Measurements from ENCODE around the gene PLOD3. TPM values are rescaled to one million over a fixed set of nuclear protein-coding genes. Genes with fewer than 3 reads are reported as not detected.
"Not testable (repeated sequence)": the region's sequence is repeated elsewhere in the genome, so short reads cannot be mapped to it uniquely, and the experiment has no call there.

The PLOD3 gene
- total RNA-seq, 2 donors from 2014 or later: 53.9 to 65.5 TPM

- Mint-ChIP-seq H3K27ac (no peak overlapping the region), H3K4me3 (no peak overlapping the region)
Observed at GRCh38 chr7:101206665-101207042, 10.7 kb downstream of the PLOD3 start.

DNA sequence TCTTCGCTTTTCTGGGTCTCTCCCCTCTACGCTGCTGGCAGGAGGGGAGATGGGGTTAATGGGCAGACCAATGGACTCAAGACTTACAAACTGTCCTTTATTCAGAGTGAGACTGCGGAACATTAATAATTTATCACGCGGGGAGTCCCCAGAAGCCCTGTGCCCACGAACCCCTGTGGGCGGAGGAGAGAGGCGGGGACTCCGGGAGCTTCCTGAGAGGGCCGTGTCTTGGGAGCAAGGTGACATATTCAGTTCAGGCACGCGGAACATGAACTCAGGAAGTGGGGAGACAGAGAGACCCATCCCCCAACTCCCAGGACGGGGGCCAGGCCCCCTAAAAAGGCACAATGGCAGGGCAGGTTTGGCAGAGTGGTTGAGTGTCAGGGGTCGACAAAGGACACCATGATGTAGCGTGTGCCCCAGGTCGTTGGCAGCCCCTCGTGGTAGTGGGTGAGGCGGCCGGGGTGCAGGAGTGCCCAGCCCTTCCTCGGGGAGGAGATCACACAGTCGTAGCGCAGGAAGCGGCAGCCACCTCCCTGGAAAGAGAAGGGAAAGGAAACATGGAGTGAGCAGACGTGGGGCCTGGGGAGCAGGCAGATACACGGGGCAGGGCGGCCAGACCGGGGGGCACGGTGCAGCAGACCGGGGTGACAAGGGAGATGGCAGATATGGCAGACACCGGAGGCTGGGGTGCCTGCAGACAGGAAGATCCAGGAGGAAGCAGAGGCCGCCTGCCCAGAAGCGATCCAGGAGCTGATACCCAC is 11.3 kb downstream of the PLOD3 start:
- peaks cover 3% of the 10 kb centered on the region for H3K36me3 ChIP-seq (ENCODE audit: control insufficient read depth, insufficient read depth, low read length)
- TF ChIP-seq, protein P1, sequence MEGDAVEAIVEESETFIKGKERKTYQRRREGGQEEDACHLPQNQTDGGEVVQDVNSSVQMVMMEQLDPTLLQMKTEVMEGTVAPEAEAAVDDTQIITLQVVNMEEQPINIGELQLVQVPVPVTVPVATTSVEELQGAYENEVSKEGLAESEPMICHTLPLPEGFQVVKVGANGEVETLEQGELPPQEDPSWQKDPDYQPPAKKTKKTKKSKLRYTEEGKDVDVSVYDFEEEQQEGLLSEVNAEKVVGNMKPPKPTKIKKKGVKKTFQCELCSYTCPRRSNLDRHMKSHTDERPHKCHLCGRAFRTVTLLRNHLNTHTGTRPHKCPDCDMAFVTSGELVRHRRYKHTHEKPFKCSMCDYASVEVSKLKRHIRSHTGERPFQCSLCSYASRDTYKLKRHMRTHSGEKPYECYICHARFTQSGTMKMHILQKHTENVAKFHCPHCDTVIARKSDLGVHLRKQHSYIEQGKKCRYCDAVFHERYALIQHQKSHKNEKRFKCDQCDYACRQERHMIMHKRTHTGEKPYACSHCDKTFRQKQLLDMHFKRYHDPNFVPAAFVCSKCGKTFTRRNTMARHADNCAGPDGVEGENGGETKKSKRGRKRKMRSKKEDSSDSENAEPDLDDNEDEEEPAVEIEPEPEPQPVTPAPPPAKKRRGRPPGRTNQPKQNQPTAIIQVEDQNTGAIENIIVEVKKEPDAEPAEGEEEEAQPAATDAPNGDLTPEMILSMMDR (conservative IDR thresholded peaks at IDR 0.05): no peak
- H3K27ac ChIP-seq (ENCODE audit: low read depth, low read length): no peak overlapping the region
- Mint-ChIP-seq H3K27me3 (ENCODE audit: insufficient read depth) (peaks cover 27% of the 10 kb centered on the region), H3K27ac (no peak overlapping the region), H3K4me3 (no peak overlapping the region), H3K9me3 (no peaks in the 10 kb centered on the region), H3K4me1 (peaks cover under 1% of the 10 kb centered on the region), H3K36me3 (ENCODE audit: low read depth) (peaks cover 20% of the 10 kb centered on the region)
- DNase-seq: no peak
- WGBS, 2 experiments (ENCODE audit: insufficient coverage in 1 of 2, insufficient read length in 1 of 2): 93% methylated on average over 20 to 32 of the region's 32 CpGs
- no peak overlapping the region for H3K9ac ChIP-seq (ENCODE audit: extremely low read depth, low read length, poor library complexity, severe bottlenecking)
- H3K4me3 ChIP-seq (ENCODE audit: low read length): no peak overlapping the region
- H3K27me3 ChIP-seq (ENCODE audit: control insufficient read depth, insufficient read depth, low read length, poor library complexity, severe bottlenecking): no peaks in the 10 kb centered on the region
- peaks cover under 1% of the 10 kb centered on the region for H3K4me1 ChIP-seq (ENCODE audit: control insufficient read depth, insufficient read depth, low read length)
- H3K9me3 ChIP-seq (ENCODE audit: control insufficient read depth, low read length): no peaks in the 10 kb centered on the region

More at GRCh38 chr7:101206665-101207042, 10.7 kb downstream of the PLOD3 start:
- Mint-ChIP-seq H3K36me3 (ENCODE audit: low read depth) (peaks cover 20% of the 10 kb centered on the region), H3K4me1 (no peaks in the 10 kb centered on the region), H3K27me3 (ENCODE audit: insufficient read depth) (peaks cover 22% of the 10 kb centered on the region), H3K9me3 (no peaks in the 10 kb centered on the region)
- TF ChIP-seq, protein P1 (conservative IDR thresholded peaks at IDR 0.05): no peak
- no peaks in the 10 kb centered on the region for H3K27me3 ChIP-seq (ENCODE audit: control insufficient read depth, insufficient read depth, low read length, poor library complexity, severe bottlenecking)
- no peak overlapping the region for H3K4me3 ChIP-seq (ENCODE audit: low read length)
- WGBS, 2 experiments (ENCODE audit: insufficient coverage in 1 of 2, insufficient read length in 1 of 2): 96 to 100% methylated on average over 11 to 19 of the region's 19 CpGs
- H3K9me3 ChIP-seq (ENCODE audit: control insufficient read depth, low read length): no peaks in the 10 kb centered on the region
- no peaks in the 10 kb centered on the region for H3K4me1 ChIP-seq (ENCODE audit: control insufficient read depth, insufficient read depth, low read length)
- H3K36me3 ChIP-seq (ENCODE audit: control insufficient read depth, insufficient read depth, low read length): peaks cover 3% of the 10 kb centered on the region
- no peak for DNase-seq
- no peak overlapping the region for H3K9ac ChIP-seq (ENCODE audit: extremely low read depth, low read length, poor library complexity, severe bottlenecking)
- H3K27ac ChIP-seq (ENCODE audit: low read depth, low read length): no peak overlapping the region

DNA sequence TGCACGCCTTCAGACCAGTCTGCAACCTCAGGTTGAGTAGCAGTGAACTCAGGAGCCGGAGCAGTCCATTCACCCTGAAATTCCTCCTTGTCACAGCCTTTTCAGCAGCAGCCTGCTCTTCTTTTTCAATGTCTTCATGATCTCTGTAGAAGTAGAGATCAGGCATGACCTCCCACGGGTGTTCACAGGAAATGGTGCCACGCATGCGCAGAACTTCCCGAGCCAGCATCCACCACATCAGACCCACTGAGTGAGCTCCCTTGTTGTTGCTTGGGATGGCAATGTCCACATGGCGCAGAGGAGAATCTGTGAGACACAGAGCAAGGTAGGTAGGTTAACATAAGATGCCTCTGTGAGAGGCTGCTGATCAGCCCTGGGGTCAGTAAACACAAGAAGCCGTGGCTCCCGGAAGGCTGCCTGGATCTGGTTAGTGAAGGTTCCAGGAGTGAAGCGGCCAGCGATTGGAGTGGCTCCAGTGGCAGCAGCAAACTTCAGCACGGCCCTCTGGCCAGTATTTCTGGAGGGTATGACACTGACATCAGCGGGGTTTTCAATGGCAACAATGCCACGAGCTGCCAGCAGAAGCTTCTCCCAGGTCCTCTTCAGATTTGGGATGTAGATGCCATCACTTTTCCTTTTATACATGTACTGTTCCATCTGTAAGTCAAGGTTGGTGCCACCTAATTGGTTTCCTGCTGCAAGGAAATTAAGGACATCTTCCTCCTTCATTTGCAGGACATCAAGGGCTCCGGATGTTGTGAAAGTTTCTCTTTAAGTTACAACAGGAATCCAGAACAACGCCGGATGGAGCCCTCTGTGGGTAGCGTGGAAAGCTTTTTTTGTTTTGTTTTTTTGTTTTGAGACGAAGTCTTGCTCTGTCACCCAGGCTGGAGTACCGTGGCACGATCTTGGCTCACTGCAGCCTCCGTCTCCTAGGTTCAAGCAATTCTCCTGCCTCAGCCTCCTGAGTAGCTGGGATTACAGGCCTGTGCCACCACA is 13.3 kb downstream of the PLOD3 start:
- not testable (repeated sequence) for H3K4me3 Mint-ChIP-seq; H3K27ac Mint-ChIP-seq; H3K9me3 ChIP-seq (ENCODE audit: control insufficient read depth, low read length)

More for the DNA sequence above, 13.3 kb downstream of the PLOD3 start:
- H3K27ac ChIP-seq (ENCODE audit: low read depth, low read length); H3K4me3 ChIP-seq (ENCODE audit: low read length); H3K36me3 ChIP-seq (ENCODE audit: control insufficient read depth, insufficient read depth, low read length); H3K9me3 Mint-ChIP-seq; H3K4me1 Mint-ChIP-seq; H3K4me1 ChIP-seq (ENCODE audit: control insufficient read depth, insufficient read depth, low read length); DNase-seq; H3K9ac ChIP-seq (ENCODE audit: extremely low read depth, low read length, poor library complexity, severe bottlenecking); H3K27me3 ChIP-seq (ENCODE audit: control insufficient read depth, insufficient read depth, low read length, poor library complexity, severe bottlenecking): not testable (repeated sequence)
- Mint-ChIP-seq H3K27me3 (ENCODE audit: insufficient read depth) (peaks cover 37% of the 10 kb centered on the region), H3K36me3 (ENCODE audit: low read depth) (peaks cover 16% of the 10 kb centered on the region)
- 88 to 91% methylated on average over 19 to 22 of the region's 22 CpGs for WGBS, 2 experiments (ENCODE audit: insufficient coverage in 1 of 2, insufficient read length in 1 of 2)
